H1 (cell line): ENCODE results near the gene SPTB. TPM values are rescaled to one million over a fixed set of nuclear protein-coding genes. Genes with fewer than 3 reads are reported as not detected.

Experiments used
- CTCF ChIA-PET: fragments of 300-600 bp; sonication (Branson Sonifier 250); formaldehyde crosslinking; loops from one replicate; lab custom pipeline; 2021; ENCODE audit not compliant: partially characterized antibody; lab: Charles Lee
- POLR2A ChIA-PET: fragments of 300-600 bp; sonication (Branson Sonifier 250); formaldehyde crosslinking; loops from one replicate; lab custom pipeline; 2021; ENCODE audit warnings: inconsistent platforms; ENCODE audit not compliant: partially characterized antibody; lab: Charles Lee
- DNase-seq, 2 experiments: peaks; one replicate each; pipeline versions ENCODE4 v3.0.0 to v3.0.0-alpha.2; 2010 to 2022; ENCODE audit warnings: low spot score in 2 of 2, low read depth in 1 of 2, mixed read lengths in 1 of 2
- FAIRE-seq: peaks from 2 replicates; lab custom pipeline; 2011; peaks lifted over from hg19 to GRCh38; lab: Jason Lieb, UNC
- H2AFZ ChIP-seq: 2 replicates; pipeline ENCODE4 v1.8.1; 2012; ENCODE audit warnings: low read length, inconsistent platforms
- H2AK5ac ChIP-seq: 2 replicates; pipeline ENCODE4 v1.6.1; 2013; ENCODE audit warnings: low read depth, low read length
- H2BK120ac ChIP-seq: replicated peaks from 2 replicates; pipeline ENCODE3; 2013; ENCODE audit warnings: low read depth, low read length, inconsistent platforms
- H2BK12ac ChIP-seq: 2 replicates; pipeline ENCODE4 v1.6.1; 2013; ENCODE audit warnings: low read depth, low read length
- H2BK15ac ChIP-seq: 2 replicates; pipeline ENCODE4 v1.6.1; 2013; ENCODE audit warnings: low read length
- H2BK20ac ChIP-seq: 2 replicates; pipeline ENCODE4 v1.6.1; 2013; ENCODE audit warnings: low read length
- H2BK5ac ChIP-seq: 2 replicates; pipeline ENCODE4 v1.6.1; 2013; ENCODE audit warnings: low read depth, low read length
- H3K14ac ChIP-seq: 2 replicates; pipeline ENCODE4 v1.6.1; 2013; ENCODE audit warnings: inconsistent platforms; ENCODE audit not compliant: insufficient read length
- H3K18ac ChIP-seq: 2 replicates; pipeline ENCODE4 v1.6.1; 2013; ENCODE audit warnings: low read length; ENCODE audit errors: extremely low read depth
- H3K23ac ChIP-seq: 2 replicates; pipeline ENCODE4 v1.6.1; 2013; ENCODE audit warnings: inconsistent platforms; ENCODE audit not compliant: insufficient read length
- H3K23me2 ChIP-seq: 2 replicates; pipeline ENCODE4 v1.6.1; 2013; ENCODE audit warnings: low read depth, low read length
- H3K27ac ChIP-seq: 2 replicates; pipeline ENCODE4 v1.6.1; 2011; ENCODE audit warnings: low read depth, low read length, inconsistent platforms
- H3K27me3 ChIP-seq, 4 experiments: replicated peaks in 1 of 4; 1 replicate in 1 of 4; 2 replicates in 3 of 4; pipeline versions ENCODE4 v1.6.1 to v1.8.1; 2011 to 2013; ENCODE audit warnings: low read length in 3 of 4, mild to moderate bottlenecking in 3 of 4, inconsistent platforms in 2 of 4, mixed read lengths in 2 of 4, moderate library complexity in 1 of 4; ENCODE audit not compliant: control insufficient read depth in 3 of 4, insufficient read depth in 3 of 4; ENCODE audit errors: extremely low read depth in 1 of 4
- H3K36me3 ChIP-seq, 4 experiments: 2 replicates each; pipeline versions ENCODE4 v1.6.1 to v1.8.1; 2011 to 2013; ENCODE audit warnings: mild to moderate bottlenecking in 4 of 4, low read length in 3 of 4, moderate library complexity in 2 of 4, control low read depth in 1 of 4, inconsistent platforms in 1 of 4; ENCODE audit not compliant: insufficient read depth in 4 of 4, control insufficient read depth in 2 of 4
- H3K4ac ChIP-seq: replicated peaks from 2 replicates; pipeline ENCODE3; 2013; ENCODE audit warnings: low read length, low read depth, mixed read lengths, inconsistent platforms; ENCODE audit not compliant: insufficient read length
- H3K4me1 ChIP-seq, 4 experiments: replicated peaks in 1 of 4; 1 replicate in 1 of 4; 2 replicates in 3 of 4; pipeline versions ENCODE4 v1.6.1 to v1.8.1; 2011 to 2013; ENCODE audit warnings: low read length in 3 of 4, inconsistent platforms in 2 of 4, mixed read lengths in 1 of 4; ENCODE audit not compliant: insufficient read depth in 4 of 4, control insufficient read depth in 3 of 4
- H3K4me2 ChIP-seq, 2 experiments: 2 replicates each; pipeline versions ENCODE4 v1.6.1 to v1.8.1; 2011 to 2013; ENCODE audit warnings: low read depth in 2 of 2, low read length in 2 of 2, control low read depth in 1 of 2, inconsistent platforms in 1 of 2, mild to moderate bottlenecking in 1 of 2; ENCODE audit not compliant: insufficient read depth in 1 of 2
- H3K4me3 ChIP-seq, 4 experiments: fragments of 200-600, 300-600 bp in 1 of 4; sonication (generic), shearing (Covaris generic), sonication (Bioruptor Twin) in 1 of 4; 2 replicates each; pipeline versions ENCODE4 v1.5.1 to v1.8.1; 2011 to 2016; ENCODE audit warnings: low read length in 4 of 4, low read depth in 3 of 4, control low read depth in 2 of 4, inconsistent platforms in 2 of 4, mild to moderate bottlenecking in 2 of 4, mixed read lengths in 1 of 4, moderate library complexity in 1 of 4; ENCODE audit not compliant: insufficient read depth in 2 of 4; ENCODE audit errors: extremely low read depth in 1 of 4
- H3K56ac ChIP-seq: replicated peaks from 2 replicates; pipeline ENCODE3; 2013; ENCODE audit warnings: low read depth, mild to moderate bottlenecking, mixed read lengths, low read length, inconsistent platforms; ENCODE audit not compliant: insufficient read length
- H3K79me1 ChIP-seq: 2 replicates; pipeline ENCODE4 v1.6.1; 2013; ENCODE audit warnings: low read depth, low read length, control low read depth
- H3K79me2 ChIP-seq, 2 experiments: 2 replicates each; pipeline versions ENCODE4 v1.6.1 to v1.8.1; 2012 to 2013; ENCODE audit warnings: low read length in 2 of 2, mild to moderate bottlenecking in 2 of 2, inconsistent platforms in 1 of 2; ENCODE audit not compliant: insufficient read depth in 2 of 2, control insufficient read depth in 1 of 2
- H3K9ac ChIP-seq, 4 experiments: replicated peaks in 1 of 4; 1 replicate in 1 of 4; 2 replicates in 3 of 4; pipeline versions ENCODE4 v1.6.1 to v1.8.1; 2011 to 2013; ENCODE audit warnings: low read depth in 3 of 4, low read length in 3 of 4, control low read depth in 2 of 4, mild to moderate bottlenecking in 2 of 4, moderate library complexity in 2 of 4, inconsistent platforms in 1 of 4; ENCODE audit errors: extremely low read depth in 1 of 4
- H3K9me3 ChIP-seq, 2 experiments: 2 replicates each; pipeline versions ENCODE4 v1.6.1 to v1.8.1; 2012 to 2013; ENCODE audit warnings: mild to moderate bottlenecking in 2 of 2, moderate library complexity in 2 of 2, control low read depth in 1 of 2, inconsistent platforms in 1 of 2, low read depth in 1 of 2, low read length in 1 of 2, mixed read lengths in 1 of 2; ENCODE audit not compliant: insufficient read depth in 2 of 2
- H4K20me1 ChIP-seq, 2 experiments: replicated peaks in 1 of 2; 2 replicates each; pipeline versions ENCODE3 to v1.8.1; 2011 to 2013; ENCODE audit warnings: inconsistent platforms in 2 of 2, low read length in 2 of 2, mild to moderate bottlenecking in 1 of 2; ENCODE audit not compliant: insufficient read depth in 2 of 2, control insufficient read depth in 1 of 2
- H4K5ac ChIP-seq: 2 replicates; pipeline ENCODE4 v1.6.1; 2013; ENCODE audit warnings: low read length, low read depth, mixed read lengths, inconsistent platforms; ENCODE audit not compliant: insufficient read length
- H4K8ac ChIP-seq: 2 replicates; pipeline ENCODE4 v1.8.0; 2013; ENCODE audit warnings: mild to moderate bottlenecking, moderate library complexity, low read length, inconsistent platforms; ENCODE audit not compliant: insufficient read depth; ENCODE audit errors: extremely low read depth
- H4K91ac ChIP-seq: replicated peaks from 2 replicates; pipeline ENCODE3; 2013; ENCODE audit warnings: low read length, mixed read lengths, inconsistent platforms; ENCODE audit not compliant: insufficient read length
- CHD1 ChIP-seq: IDR thresholded peaks from 2 replicates; pipeline ENCODE4 v1.6.1; 2012; ENCODE audit warnings: low read depth, low read length, improper control_type of control experiment
- EZH2 ChIP-seq: fragments of 200-600 bp; sonication (generic); IDR thresholded peaks from 2 replicates; pipeline ENCODE4 v1.7.1; 2012; ENCODE audit warnings: low read depth, mild to moderate bottlenecking, moderate library complexity, low read length, inconsistent platforms; ENCODE audit not compliant: severe bottlenecking
- HDAC6 ChIP-seq: IDR thresholded peaks from one replicate; pipeline ENCODE4 v1.7.1; 2012; ENCODE audit warnings: low read depth, mild to moderate bottlenecking, inconsistent platforms, low read length, moderate library complexity
- KDM1A ChIP-seq: fragments of 200-600, 300-600 bp; sonication (generic); IDR thresholded peaks from 2 replicates; pipeline ENCODE4 v1.7.1; 2016; ENCODE audit warnings: mild to moderate bottlenecking, low read length, borderline replicate concordance
- POLR2A ChIP-seq, 2 experiments: IDR thresholded peaks; 1 replicate in 1 of 2; 2 replicates in 1 of 2; pipeline ENCODE4 v1.6.1; 2011; ENCODE audit warnings: low read depth in 2 of 2, low read length in 2 of 2, mild to moderate bottlenecking in 2 of 2; ENCODE audit errors: control extremely low read depth in 1 of 2
- POLR2AphosphoS5 ChIP-seq: IDR thresholded peaks from 2 replicates; pipeline ENCODE4 v1.6.1; 2011; ENCODE audit warnings: low read depth, low read length
- POU5F1 ChIP-seq: IDR thresholded peaks from 2 replicates; pipeline ENCODE4 v1.6.1; 2011; ENCODE audit warnings: low read depth, mild to moderate bottlenecking, low read length, moderate library complexity
- RAD21 ChIP-seq, 2 experiments: IDR thresholded peaks in 1 of 2; conservative IDR thresholded peaks in 1 of 2; 2 replicates each; pipeline ENCODE4 v1.6.1; 2011; ENCODE audit warnings: low read depth in 2 of 2, low read length in 2 of 2, improper control_type of control experiment in 1 of 2, inconsistent platforms in 1 of 2, mild to moderate bottlenecking in 1 of 2, moderate library complexity in 1 of 2
- SP1 ChIP-seq: IDR thresholded peaks from 2 replicates; pipeline ENCODE4 v1.6.1; 2011; ENCODE audit warnings: low read depth, low read length
- TCF12 ChIP-seq: IDR thresholded peaks from 2 replicates; pipeline ENCODE4 v1.6.1; 2011; ENCODE audit warnings: low read depth, mild to moderate bottlenecking, low read length
- WGBS, 2 experiments: shearing (Covaris generic) in 1 of 2; methylation state at CpG; one replicate each; pipeline versions ENCODE4 v1.1.6 to v1.1.7; 2013 to 2015; ENCODE audit warnings: low lambda C conversion rate in 2 of 2, mixed read lengths in 2 of 2, inconsistent platforms in 1 of 2, low coverage in 1 of 2, missing lambda C conversion rate in 1 of 2; ENCODE audit not compliant: insufficient replicate concordance in 2 of 2, insufficient coverage in 1 of 2, insufficient read length in 1 of 2; ENCODE audit errors: extremely low coverage in 1 of 2, missing lambda C conversion rate in 1 of 2; 5-methylcytosine and 5-hydroxymethylcytosine counted together
- polyA plus RNA-seq, 7 experiments: library from polyadenylated mRNA; depleted of rRNA in 3 of 7; stranded (reverse) in 5 of 7; unstranded in 2 of 7; fragments of >200 nt in 5 of 7; fragments of 200-250 nt in 2 of 7; gene quantifications; 1 replicate in 5 of 7; 2 replicates in 1 of 7; 4 replicates in 1 of 7; pipeline versions ENCODE4 v1.2.1 to v1.2.3, GENCODE V29; 2011 to 2013; ENCODE audit warnings: missing spikeins in 2 of 7, mixed read lengths in 2 of 7
- total RNA-seq: library from RNA; stranded (reverse); fragmentation: NEBNext Ultra II Directional; extraction: Animal tissue kit (Norgen Biotek cat#: 25700); gene quantifications from 2 replicates; pipeline ENCODE4 v1.2.1, GENCODE V29; 2021
- TF ChIP-seq, protein P1 (sequence below): IDR thresholded peaks from 2 replicates; pipeline ENCODE4 v1.6.1; 2012; ENCODE audit warnings: inconsistent platforms

Gene SPTB
- total and polyA plus RNA-seq, 2 of the 8 experiments (the other 6 are each of a cell fraction or from before 2014, with no cell fraction given), result 0.30 to 2.4 TPM

DNA sequence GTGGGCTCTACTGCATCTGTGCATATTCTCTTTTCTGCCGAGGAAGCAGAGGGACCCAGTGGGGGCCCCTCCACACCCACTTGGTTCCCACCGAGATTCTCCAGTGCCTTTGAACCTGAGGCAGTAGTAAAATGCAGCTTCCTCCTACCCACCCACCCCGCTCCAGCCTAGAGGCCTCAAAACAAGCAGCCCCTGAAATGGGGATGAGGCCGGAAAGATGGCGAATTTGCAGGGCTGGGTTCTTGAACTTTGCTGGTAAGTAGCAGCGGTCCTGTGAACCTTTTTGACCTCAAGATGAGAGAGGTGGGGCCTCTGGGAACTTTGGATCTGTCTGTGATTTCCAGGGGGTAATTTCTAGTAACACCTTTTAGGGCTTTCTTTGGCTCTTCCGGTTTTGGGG, 160.1 kb downstream of the SPTB start:
- no peak overlapping the region for H3K23ac ChIP-seq
- no peak overlapping the region for H2BK5ac ChIP-seq
- peaks cover 22% of the 10 kb centered on the region for H3K79me1 ChIP-seq
- 84% methylated on average over 7 of the region's 7 CpGs; no CpG with 5 or more reads in 1 of the 2 experiments for WGBS, 2 experiments
- H2AFZ ChIP-seq, result no peak overlapping the region
- H4K5ac ChIP-seq, result no peak overlapping the region
- DNase-seq (no peak), FAIRE-seq (no peak)
- no peak overlapping the region for H3K4ac ChIP-seq
- peaks cover 26 to 46% of the 10 kb centered on the region in 2 experiments for H4K20me1 ChIP-seq
- H2BK12ac ChIP-seq, result no peak overlapping the region
- H3K4me2 ChIP-seq, result no peak overlapping the region; a peak in 1 of 4 replicates
- no peak overlapping the region for H4K91ac ChIP-seq
- ChIA-PET POLR2A (interaction anchor here (3.2 kb wide), 1 partner anchor 14 kb away, joined by 13 read pairs; the partner anchor contains the start of gene PLEKHG3), CTCF (interaction anchor here (1.3 to 4.6 kb wide), 3 partner anchors 41 to 49 kb away, joined by 3 to 14 read pairs (median 6); no protein-coding TSS in a partner anchor)
- peaks cover 57 to 77% (median 65%) of the 10 kb centered on the region in 4 experiments for H3K4me1 ChIP-seq
- H2AK5ac ChIP-seq, result no peak overlapping the region
- H2BK15ac ChIP-seq, result no peak overlapping the region
- no peaks in the 10 kb centered on the region for H3K36me3 ChIP-seq
- no peak overlapping the region for H3K56ac ChIP-seq
- H3K14ac ChIP-seq, result no peak overlapping the region
- H3K9ac ChIP-seq, result no peak overlapping the region
- no peak overlapping the region for H2BK120ac ChIP-seq
- no peak overlapping the region for H2BK20ac ChIP-seq
- peaks cover 12% of the 10 kb centered on the region; the same call in 1 of the 2 replicates for H3K23me2 ChIP-seq
- no peak overlapping the region for H3K27ac ChIP-seq
- peaks cover 12 to 90% of the 10 kb centered on the region in 2 experiments for H3K79me2 ChIP-seq
- H3K9me3 ChIP-seq, result no peaks in the 10 kb centered on the region
- no peak overlapping the region for H3K4me3 ChIP-seq
- no peak overlapping the region for H4K8ac ChIP-seq
- no peak overlapping the region for H3K18ac ChIP-seq
- H3K27me3 ChIP-seq, result 0 out of 7 replicates have a peak, but pooled peaks cover 0 to 3% (median 0%) of the 10 kb centered on the region in 4 experiments
- TF ChIP-seq RAD21 (IDR thresholded peaks at IDR 0.05 in 1 of 2, conservative IDR thresholded peaks at IDR 0.05 in 1 of 2; ENCODE audit: low read depth in 2 of 2, low read length in 2 of 2), result no peak
- TF ChIP-seq EZH2, result no peak
- TF ChIP-seq POU5F1, result no peak
- no peak for TF ChIP-seq HDAC6
- no peak for TF ChIP-seq SP1
- TF ChIP-seq TCF12, result no peak
- no peak for TF ChIP-seq POLR2AphosphoS5
- no peak for TF ChIP-seq KDM1A
- TF ChIP-seq POLR2A (IDR thresholded peaks at IDR 0.05; ENCODE audit: control extremely low read depth in 1 of 2, low read depth in 2 of 2, low read length in 2 of 2), result no peak
- TF ChIP-seq CHD1, result no peak
- TF ChIP-seq, protein P1, sequence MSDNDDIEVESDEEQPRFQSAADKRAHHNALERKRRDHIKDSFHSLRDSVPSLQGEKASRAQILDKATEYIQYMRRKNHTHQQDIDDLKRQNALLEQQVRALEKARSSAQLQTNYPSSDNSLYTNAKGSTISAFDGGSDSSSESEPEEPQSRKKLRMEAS, result no peak
